Skeletal muscle tissue (tissue), 4 donors: ENCODE data around the gene ELP2. TPM values are rescaled to one million over a fixed set of nuclear protein-coding genes. Genes with fewer than 3 reads are reported as not detected.
"Not testable (repeated sequence)": the region's sequence is repeated elsewhere in the genome, so short reads cannot be mapped to it uniquely, and the experiment has no call there.

Source experiments
- H3K27ac ChIP-seq: one replicate; pipeline ENCODE4 v1.7.0; 2013; ENCODE audit warnings: mild to moderate bottlenecking, low read depth, low read length, inconsistent platforms
- H3K27me3 ChIP-seq, 3 donors: one replicate each; pipeline ENCODE4 v1.7.0; 2013; ENCODE audit warnings: low read length in 3 of 3; ENCODE audit not compliant: control insufficient read depth in 3 of 3, insufficient read depth in 3 of 3
- H3K36me3 ChIP-seq, 3 donors: one replicate each; pipeline ENCODE4 v1.7.0; 2013; ENCODE audit warnings: low read length in 3 of 3; ENCODE audit not compliant: control insufficient read depth in 3 of 3, insufficient read depth in 3 of 3
- H3K4me1 ChIP-seq, 3 donors: one replicate each; pipeline ENCODE4 v1.7.0; 2013; ENCODE audit warnings: low read length in 3 of 3, mild to moderate bottlenecking in 3 of 3; ENCODE audit not compliant: control insufficient read depth in 3 of 3, insufficient read depth in 3 of 3
- H3K4me3 ChIP-seq, 3 donors: one replicate each; pipeline ENCODE4 v1.7.0; 2013; ENCODE audit warnings: low read length in 3 of 3
- H3K9ac ChIP-seq, 3 donors: one replicate each; pipeline ENCODE4 v1.7.0; 2013; ENCODE audit warnings: low read length in 3 of 3, mild to moderate bottlenecking in 3 of 3, moderate library complexity in 2 of 3, low read depth in 1 of 3
- H3K9me3 ChIP-seq, 3 donors: one replicate each; pipeline ENCODE4 v1.7.0; 2013; ENCODE audit warnings: low read length in 3 of 3; ENCODE audit not compliant: control insufficient read depth in 3 of 3
- total RNA-seq: library from RNA; depleted of rRNA; stranded (reverse); fragments of >200 nt; gene quantifications from one replicate; pipeline ENCODE4 v1.2.3, GENCODE V29; 2014
- donor health status: Osteomylitis.

Gene ELP2, protein sequence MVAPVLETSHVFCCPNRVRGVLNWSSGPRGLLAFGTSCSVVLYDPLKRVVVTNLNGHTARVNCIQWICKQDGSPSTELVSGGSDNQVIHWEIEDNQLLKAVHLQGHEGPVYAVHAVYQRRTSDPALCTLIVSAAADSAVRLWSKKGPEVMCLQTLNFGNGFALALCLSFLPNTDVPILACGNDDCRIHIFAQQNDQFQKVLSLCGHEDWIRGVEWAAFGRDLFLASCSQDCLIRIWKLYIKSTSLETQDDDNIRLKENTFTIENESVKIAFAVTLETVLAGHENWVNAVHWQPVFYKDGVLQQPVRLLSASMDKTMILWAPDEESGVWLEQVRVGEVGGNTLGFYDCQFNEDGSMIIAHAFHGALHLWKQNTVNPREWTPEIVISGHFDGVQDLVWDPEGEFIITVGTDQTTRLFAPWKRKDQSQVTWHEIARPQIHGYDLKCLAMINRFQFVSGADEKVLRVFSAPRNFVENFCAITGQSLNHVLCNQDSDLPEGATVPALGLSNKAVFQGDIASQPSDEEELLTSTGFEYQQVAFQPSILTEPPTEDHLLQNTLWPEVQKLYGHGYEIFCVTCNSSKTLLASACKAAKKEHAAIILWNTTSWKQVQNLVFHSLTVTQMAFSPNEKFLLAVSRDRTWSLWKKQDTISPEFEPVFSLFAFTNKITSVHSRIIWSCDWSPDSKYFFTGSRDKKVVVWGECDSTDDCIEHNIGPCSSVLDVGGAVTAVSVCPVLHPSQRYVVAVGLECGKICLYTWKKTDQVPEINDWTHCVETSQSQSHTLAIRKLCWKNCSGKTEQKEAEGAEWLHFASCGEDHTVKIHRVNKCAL
- 156 TPM for total RNA-seq

GRCh38 chr18:36129300-36130038 lies at the start of gene ELP2, which contains the start of gene SLC39A6:
Gene ELP2 (plus strand): TSS chr18:36129899. CDS start chr18:36129934, 35 bp downstream.
Gene SLC39A6 (minus strand): TSS chr18:36129340. CDS start chr18:36127007, 2,333 bp downstream.
- Histone ChIP-seq H3K9ac (peak within 1 kb of the TSS; percentile 96 to 100 (median 99)), H3K27me3 (no peaks in the 10 kb centered on the region), H3K9me3 (no peaks in the 10 kb centered on the region), H3K27ac (peak within 1 kb of the TSS; percentile 96), H3K36me3 (peaks cover 6 to 11% (median 8%) of the 10 kb centered on the region in 3 donors), H3K4me3 (peak within 1 kb of the TSS; percentile 97 to 99 (median 99)), H3K4me1 (peaks cover 13 to 26% (median 14%) of the 10 kb centered on the region in 3 donors)

- not testable (repeated sequence) for H3K27ac ChIP-seq, H3K4me1 ChIP-seq, H3K9me3 ChIP-seq, H3K4me3 ChIP-seq, H3K9ac ChIP-seq, H3K36me3 ChIP-seq, H3K27me3 ChIP-seq
Measured at GRCh38 chr18:36081118-36081517, 48.6 kb upstream of the ELP2 start.

DNA sequence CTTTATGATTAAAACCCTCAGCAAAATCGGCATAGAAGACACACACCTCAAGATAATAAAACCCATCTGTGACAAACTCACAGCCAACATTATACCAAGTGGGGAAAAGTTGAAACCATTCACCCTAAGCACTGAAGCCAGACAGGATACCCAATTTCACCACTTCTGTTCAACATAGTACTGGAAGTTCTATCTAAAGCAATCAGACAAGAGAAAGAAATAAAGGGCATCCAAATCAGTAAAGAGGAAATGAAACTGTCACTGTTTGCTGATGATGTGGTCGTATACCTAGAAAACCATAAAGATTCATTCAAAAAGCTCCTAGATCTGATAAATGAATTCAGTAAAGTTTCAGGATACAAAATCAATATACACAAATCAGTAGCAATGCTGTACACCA lies 46.0 kb upstream of the ELP2 start:
- peaks cover 0 to 4% (median 0%) of the 10 kb centered on the region in 3 donors for H3K27me3 ChIP-seq
- no peaks in the 10 kb centered on the region for H3K36me3 ChIP-seq
- H3K4me1 ChIP-seq = no peaks in the 10 kb centered on the region
- H3K27ac ChIP-seq = no peak overlapping the region
- H3K9me3 ChIP-seq = no peaks in the 10 kb centered on the region
- no peak overlapping the region for H3K9ac ChIP-seq
- no peak overlapping the region for H3K4me3 ChIP-seq

GRCh38 chr18:36085195-36085594 lies 44.5 kb upstream of the ELP2 start:
- no peaks in the 10 kb centered on the region for H3K36me3 ChIP-seq
- H3K4me1 ChIP-seq = no peaks in the 10 kb centered on the region
- H3K9me3 ChIP-seq = no peaks in the 10 kb centered on the region
- H3K9ac ChIP-seq = no peak overlapping the region
- H3K27ac ChIP-seq = no peak overlapping the region
- no peak overlapping the region for H3K4me3 ChIP-seq
- peaks cover 0 to 4% (median 0%) of the 10 kb centered on the region in 3 donors for H3K27me3 ChIP-seq

GRCh38 chr18:36086186-36086585 lies 43.5 kb upstream of the ELP2 start:
- H3K36me3 ChIP-seq = no peaks in the 10 kb centered on the region
- H3K9ac ChIP-seq = no peak overlapping the region
- no peak overlapping the region for H3K27ac ChIP-seq
- peaks cover 0 to 4% (median 0%) of the 10 kb centered on the region in 3 donors for H3K27me3 ChIP-seq
- H3K4me1 ChIP-seq = no peaks in the 10 kb centered on the region
- H3K4me3 ChIP-seq = no peak overlapping the region
- no peaks in the 10 kb centered on the region for H3K9me3 ChIP-seq

DNA sequence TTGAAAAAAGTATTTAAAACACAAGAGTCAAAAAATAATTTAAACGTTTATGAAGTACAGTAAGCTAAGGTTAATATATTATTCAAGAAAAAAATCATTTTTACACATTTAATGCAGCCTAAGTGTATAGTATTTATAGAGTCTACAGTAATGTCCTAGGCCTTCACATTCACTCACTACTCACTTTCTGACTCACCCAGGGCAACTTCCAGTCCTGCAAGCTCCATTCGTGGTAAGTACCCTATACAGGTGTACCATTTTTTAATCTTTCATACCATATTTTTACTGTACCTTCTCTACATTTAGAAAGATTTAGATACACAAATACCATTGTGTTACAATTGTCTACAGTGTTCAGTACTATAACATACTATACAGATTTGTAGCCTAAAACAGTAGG lies 41.4 kb upstream of the ELP2 start:
- Histone ChIP-seq H3K9ac (no peak overlapping the region), H3K4me3 (no peak overlapping the region), H3K36me3 (no peaks in the 10 kb centered on the region), H3K27me3 (peaks cover 0 to 4% (median 0%) of the 10 kb centered on the region in 3 donors), H3K4me1 (peaks cover 0 to 3% (median 0%) of the 10 kb centered on the region in 3 donors), H3K9me3 (no peaks in the 10 kb centered on the region), H3K27ac (no peak overlapping the region)

DNA sequence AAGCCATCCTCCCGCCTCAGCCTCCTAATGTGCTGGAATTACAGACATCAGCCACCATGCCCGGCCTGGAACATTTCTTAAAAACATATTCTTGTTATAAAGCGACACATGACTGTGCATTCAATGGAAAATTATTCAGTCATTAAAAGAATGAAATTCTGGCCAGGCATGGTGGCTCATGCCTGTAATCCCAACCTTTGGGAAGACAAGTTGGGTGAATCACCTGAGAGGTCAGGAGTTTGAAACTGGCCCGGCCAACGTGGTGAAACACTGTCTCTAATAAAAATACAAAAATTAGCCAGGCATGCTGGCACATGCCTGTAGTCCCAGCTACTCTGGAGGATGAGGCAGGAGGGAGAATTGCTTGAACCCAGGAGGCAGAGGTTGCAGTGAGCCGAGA lies 40.7 kb upstream of the ELP2 start:
- Histone ChIP-seq H3K4me1 (peaks cover 0 to 3% (median 0%) of the 10 kb centered on the region in 3 donors), H3K9ac (no peak overlapping the region), H3K27ac (no peak overlapping the region), H3K36me3 (no peaks in the 10 kb centered on the region), H3K27me3 (peaks cover 0 to 4% (median 0%) of the 10 kb centered on the region in 3 donors), H3K9me3 (no peaks in the 10 kb centered on the region), H3K4me3 (no peak overlapping the region)

DNA sequence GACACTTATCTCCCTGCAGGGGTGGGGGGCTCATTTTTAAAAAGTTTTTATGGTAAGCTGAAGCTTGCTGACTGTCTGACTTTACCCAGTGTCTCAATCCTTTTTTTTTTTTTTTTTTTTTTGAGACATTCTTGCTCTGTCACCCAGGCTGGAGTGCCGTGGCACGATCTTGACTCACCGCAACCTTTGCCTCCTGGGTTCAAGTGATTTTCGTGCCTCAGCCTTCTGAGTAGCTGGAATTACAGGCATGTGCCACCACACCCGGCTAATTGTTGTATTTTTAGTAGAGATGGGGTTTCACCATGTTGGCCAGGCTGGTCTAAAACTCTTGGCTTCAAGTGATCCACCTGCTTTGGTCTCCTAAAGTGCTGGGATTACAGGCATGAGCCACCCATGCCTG lies 37.6 kb upstream of the ELP2 start:
- H3K9me3 ChIP-seq, H3K27ac ChIP-seq, H3K4me1 ChIP-seq, H3K9ac ChIP-seq, H3K4me3 ChIP-seq, H3K27me3 ChIP-seq, H3K36me3 ChIP-seq: not testable (repeated sequence)

DNA sequence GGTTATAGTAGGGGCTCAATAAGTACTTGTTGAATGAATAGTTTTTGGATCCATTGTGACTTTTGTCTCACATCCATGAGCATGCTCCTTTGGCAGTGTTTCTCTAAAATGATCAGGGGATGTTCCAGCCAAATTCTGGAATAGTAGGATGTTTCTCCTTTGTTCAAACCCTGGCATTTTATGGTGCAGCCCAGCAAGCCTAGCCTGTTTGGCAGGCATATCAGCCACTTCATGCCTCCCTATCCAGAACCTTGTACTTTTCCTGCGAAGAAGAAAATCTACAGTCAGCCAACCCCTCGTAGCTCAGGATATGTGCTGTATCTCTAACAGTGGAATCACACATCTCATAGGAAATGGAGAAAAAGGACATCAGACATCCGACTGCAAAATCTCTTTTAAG lies 35.3 kb upstream of the ELP2 start:
- no peak overlapping the region for H3K9ac ChIP-seq

More for the DNA sequence above, 35.3 kb upstream of the ELP2 start:
- Histone ChIP-seq H3K27me3 (no peaks in the 10 kb centered on the region), H3K36me3 (no peaks in the 10 kb centered on the region), H3K27ac (no peak overlapping the region), H3K4me1 (peaks cover 0 to 3% (median 0%) of the 10 kb centered on the region in 3 donors), H3K4me3 (no peak overlapping the region), H3K9me3 (no peaks in the 10 kb centered on the region)
